ENCODE measurements around the gene ANKH.
A peak's percentile ranks its signal among the peaks of the same experiment; 100 is the strongest.

Gene ANKH

GRCh38 chr5:14753947-14754346 lies 117.6 kb downstream of the ANKH start:
- H3K36me3 Mint-ChIP-seq (ENCODE audit: low read depth), result peaks cover 53% of the 10 kb centered on the region
- no peak overlapping the region for H3K4me3 Mint-ChIP-seq
- H3K27ac Mint-ChIP-seq, result no peak overlapping the region

GRCh38 chr5:14753292-14753691 lies 118.3 kb downstream of the ANKH start:
- peaks cover 60% of the 10 kb centered on the region for H3K36me3 Mint-ChIP-seq (ENCODE audit: low read depth)
- no peak overlapping the region for H3K4me3 Mint-ChIP-seq
- peaks cover 25% of the 10 kb centered on the region for H3K4me1 Mint-ChIP-seq (ENCODE audit: low read depth)

More at GRCh38 chr5:14753947-14754346, 117.6 kb downstream of the ANKH start:
- H3K4me1 Mint-ChIP-seq (ENCODE audit: low read depth), result peaks cover 32% of the 10 kb centered on the region
- no peaks in the 10 kb centered on the region for H3K27me3 Mint-ChIP-seq
- H3K9me3 Mint-ChIP-seq, result no peaks in the 10 kb centered on the region
- intact Hi-C loops (cut with micrococcal nuclease), result no loop called here

DNA sequence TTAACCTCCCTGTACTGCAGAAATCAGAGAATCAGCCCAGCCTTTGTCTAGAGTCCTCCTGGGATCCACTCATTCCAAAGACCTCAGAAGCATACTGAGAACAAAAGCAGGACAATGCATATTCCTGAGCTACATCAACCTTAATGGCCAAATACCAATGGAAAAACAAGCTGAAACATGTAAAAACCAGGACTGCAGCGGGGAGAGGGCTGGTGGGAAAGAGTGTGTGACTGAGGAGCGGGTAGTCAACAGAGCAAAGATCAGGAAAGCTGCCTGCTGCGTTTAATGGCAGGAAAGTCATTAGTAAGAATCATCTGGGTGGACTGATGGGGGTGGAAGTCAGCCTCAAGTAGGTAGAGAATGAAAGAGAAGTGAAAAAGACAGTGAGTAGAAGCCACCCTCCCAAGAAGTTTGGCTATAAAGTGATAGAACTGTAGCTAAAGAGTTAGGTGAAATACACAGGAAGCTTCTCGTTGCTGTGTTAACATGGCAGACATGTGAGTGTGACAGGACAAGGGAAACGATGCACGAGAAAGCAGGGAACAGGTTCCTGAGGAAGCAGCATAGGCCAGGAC lies 119.0 kb downstream of the ANKH start:
- H3K27ac Mint-ChIP-seq, result peak overlapping the region; percentile 1
- no peaks in the 10 kb centered on the region for H3K27me3 Mint-ChIP-seq
- H3K36me3 Mint-ChIP-seq (ENCODE audit: low read depth), result peaks cover 67% of the 10 kb centered on the region
- H3K4me3 Mint-ChIP-seq, result no peak overlapping the region
- H3K9me3 Mint-ChIP-seq, result no peaks in the 10 kb centered on the region
- intact Hi-C loops (cut with micrococcal nuclease), result no loop called here
- peaks cover 18% of the 10 kb centered on the region for H3K4me1 Mint-ChIP-seq (ENCODE audit: low read depth)

More at GRCh38 chr5:14753292-14753691, 118.3 kb downstream of the ANKH start:
- intact Hi-C loops (cut with micrococcal nuclease), result no loop called here
- Mint-ChIP-seq H3K9me3 (no peaks in the 10 kb centered on the region), H3K27me3 (no peaks in the 10 kb centered on the region), H3K27ac (no peak overlapping the region)

GRCh38 chr5:14750712-14751111 lies 120.9 kb downstream of the ANKH start:
- peaks cover 78% of the 10 kb centered on the region for H3K36me3 Mint-ChIP-seq (ENCODE audit: low read depth)
- no peaks in the 10 kb centered on the region for H3K27me3 Mint-ChIP-seq
- intact Hi-C loops (cut with micrococcal nuclease), result no loop called here

DNA sequence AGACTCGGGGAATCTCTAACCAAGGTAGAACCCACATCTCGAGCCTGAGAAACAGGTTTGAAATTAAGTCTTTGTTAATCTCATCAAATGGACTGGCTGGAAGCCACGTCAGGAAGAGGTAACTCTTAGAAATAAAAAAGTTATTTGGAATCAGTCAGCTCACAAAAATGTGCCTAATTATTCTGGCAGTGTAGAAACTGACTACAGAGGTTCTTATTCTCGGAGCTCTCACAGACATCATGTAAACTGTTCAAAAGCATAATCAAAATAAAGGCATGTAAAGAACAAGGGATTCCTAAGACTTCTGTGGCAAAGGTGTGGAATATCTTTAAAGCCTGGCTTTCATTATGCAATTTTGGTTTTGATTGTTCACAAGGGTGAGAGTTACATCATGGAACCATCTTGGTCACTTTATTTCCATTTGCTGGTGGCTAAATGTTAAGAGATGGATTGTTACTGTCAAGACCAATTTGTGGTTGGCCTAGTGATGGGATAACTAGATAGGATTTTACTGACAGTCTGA lies 121.9 kb downstream of the ANKH start:
- Mint-ChIP-seq H3K4me1 (ENCODE audit: low read depth) (peaks cover 12% of the 10 kb centered on the region), H3K27me3 (no peaks in the 10 kb centered on the region), H3K27ac (no peak overlapping the region), H3K36me3 (ENCODE audit: low read depth) (peaks cover 86% of the 10 kb centered on the region), H3K4me3 (no peak overlapping the region), H3K9me3 (no peaks in the 10 kb centered on the region)
- intact Hi-C loops (cut with micrococcal nuclease), result no loop called here

More at GRCh38 chr5:14750712-14751111, 120.9 kb downstream of the ANKH start:
- no peak overlapping the region for H3K27ac Mint-ChIP-seq
- no peak overlapping the region for H3K4me3 Mint-ChIP-seq
- H3K9me3 Mint-ChIP-seq, result no peaks in the 10 kb centered on the region
- peaks cover 12% of the 10 kb centered on the region for H3K4me1 Mint-ChIP-seq (ENCODE audit: low read depth)

GRCh38 chr5:14748180-14748900 lies 123.2 kb downstream of the ANKH start:
- intact Hi-C loops (cut with micrococcal nuclease), result no loop called here
- peaks cover 11% of the 10 kb centered on the region for H3K4me1 Mint-ChIP-seq (ENCODE audit: low read depth)
- H3K36me3 Mint-ChIP-seq (ENCODE audit: low read depth), result peaks cover 85% of the 10 kb centered on the region
- H3K4me3 Mint-ChIP-seq, result no peak overlapping the region
- no peaks in the 10 kb centered on the region for H3K27me3 Mint-ChIP-seq
- H3K9me3 Mint-ChIP-seq, result no peaks in the 10 kb centered on the region
- no peak overlapping the region for H3K27ac Mint-ChIP-seq

GRCh38 chr5:14745753-14746152 lies 125.8 kb downstream of the ANKH start:
- no peak overlapping the region for H3K27ac Mint-ChIP-seq
- no peaks in the 10 kb centered on the region for H3K9me3 Mint-ChIP-seq
- H3K36me3 Mint-ChIP-seq (ENCODE audit: low read depth), result peaks cover 92% of the 10 kb centered on the region
- H3K4me3 Mint-ChIP-seq, result no peak overlapping the region
- no peaks in the 10 kb centered on the region for H3K27me3 Mint-ChIP-seq
- intact Hi-C loops (cut with micrococcal nuclease), result no loop called here
- peaks cover 6% of the 10 kb centered on the region for H3K4me1 Mint-ChIP-seq (ENCODE audit: low read depth)

- H3K9me3 Mint-ChIP-seq, result no peaks in the 10 kb centered on the region
- H3K4me1 Mint-ChIP-seq (ENCODE audit: low read depth), result peaks cover 10% of the 10 kb centered on the region
- no peak overlapping the region for H3K27ac Mint-ChIP-seq
- H3K36me3 Mint-ChIP-seq (ENCODE audit: low read depth), result peaks cover 92% of the 10 kb centered on the region
- no peaks in the 10 kb centered on the region for H3K27me3 Mint-ChIP-seq
- intact Hi-C loops (cut with micrococcal nuclease), result no loop called here
- H3K4me3 Mint-ChIP-seq, result no peak overlapping the region
Measured at GRCh38 chr5:14745188-14745563, 126.4 kb downstream of the ANKH start.

DNA sequence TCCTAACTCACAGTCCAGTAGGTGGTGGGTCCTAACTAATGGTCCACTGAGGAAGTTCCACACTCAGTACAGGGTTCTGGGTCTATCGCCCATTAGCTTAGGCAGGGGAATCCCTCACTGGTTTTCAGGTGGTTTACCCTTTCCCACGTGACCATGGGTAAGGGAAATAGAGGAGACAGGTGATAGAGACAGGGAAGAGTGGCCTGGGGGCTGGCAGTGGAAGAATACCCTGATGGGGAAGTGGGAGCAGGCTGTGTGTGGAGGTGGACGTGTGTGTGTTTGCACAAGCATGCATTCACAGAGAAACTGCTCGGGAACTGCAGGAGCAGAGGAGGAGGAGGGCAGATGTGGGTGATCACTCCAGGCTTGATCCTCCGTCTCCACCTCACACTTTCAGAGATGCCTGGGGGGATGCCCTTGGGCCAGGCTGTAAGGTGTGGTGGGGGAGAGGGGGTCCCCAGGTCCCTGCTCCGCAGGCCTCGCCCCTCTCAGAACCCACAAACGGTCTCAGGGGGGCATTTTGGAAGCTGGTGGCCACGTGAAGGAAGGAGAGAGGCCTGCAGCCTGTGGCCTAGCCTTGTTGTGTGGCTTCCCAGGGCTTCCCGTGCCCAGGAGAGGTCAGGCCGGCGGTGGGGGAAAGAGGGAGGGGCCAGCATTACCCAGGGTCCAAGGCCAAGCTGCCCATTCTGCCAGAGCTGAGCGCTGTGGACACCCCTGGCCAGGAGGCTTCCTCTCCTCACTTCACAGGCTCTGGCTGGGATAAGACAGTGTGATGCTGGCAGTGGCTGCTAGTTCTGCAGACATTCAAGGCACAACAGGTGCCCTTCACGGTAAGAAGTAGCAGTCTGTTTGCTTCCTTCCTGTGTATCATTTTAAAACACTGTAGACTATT lies 127.0 kb downstream of the ANKH start:
- Mint-ChIP-seq H3K4me1 (ENCODE audit: low read depth) (peaks cover 15% of the 10 kb centered on the region), H3K27me3 (no peaks in the 10 kb centered on the region), H3K9me3 (no peaks in the 10 kb centered on the region), H3K36me3 (ENCODE audit: low read depth) (peaks cover 86% of the 10 kb centered on the region), H3K27ac (no peak overlapping the region), H3K4me3 (no peak overlapping the region)
- intact Hi-C loops (cut with micrococcal nuclease), result no loop called here

- H3K4me1 Mint-ChIP-seq (ENCODE audit: low read depth), result peaks cover 23% of the 10 kb centered on the region
- intact Hi-C loops (cut with micrococcal nuclease), result no loop called here
- no peaks in the 10 kb centered on the region for H3K9me3 Mint-ChIP-seq
- H3K36me3 Mint-ChIP-seq (ENCODE audit: low read depth), result peaks cover 82% of the 10 kb centered on the region
- H3K27ac Mint-ChIP-seq, result no peak overlapping the region
- H3K27me3 Mint-ChIP-seq, result no peaks in the 10 kb centered on the region
- H3K4me3 Mint-ChIP-seq, result no peak overlapping the region
Measured at GRCh38 chr5:14743601-14744295, 127.8 kb downstream of the ANKH start.

- H3K27ac Mint-ChIP-seq, result peak overlapping the region; percentile 7
- no peaks in the 10 kb centered on the region for H3K27me3 Mint-ChIP-seq
- H3K4me3 Mint-ChIP-seq, result no peak overlapping the region
- peaks cover 82% of the 10 kb centered on the region for H3K36me3 Mint-ChIP-seq (ENCODE audit: low read depth)
- no peaks in the 10 kb centered on the region for H3K9me3 Mint-ChIP-seq
- peaks cover 25% of the 10 kb centered on the region for H3K4me1 Mint-ChIP-seq (ENCODE audit: low read depth)
- intact Hi-C loops (cut with micrococcal nuclease), result no loop called here
Measured at GRCh38 chr5:14742498-14742897, 129.1 kb downstream of the ANKH start.

DNA sequence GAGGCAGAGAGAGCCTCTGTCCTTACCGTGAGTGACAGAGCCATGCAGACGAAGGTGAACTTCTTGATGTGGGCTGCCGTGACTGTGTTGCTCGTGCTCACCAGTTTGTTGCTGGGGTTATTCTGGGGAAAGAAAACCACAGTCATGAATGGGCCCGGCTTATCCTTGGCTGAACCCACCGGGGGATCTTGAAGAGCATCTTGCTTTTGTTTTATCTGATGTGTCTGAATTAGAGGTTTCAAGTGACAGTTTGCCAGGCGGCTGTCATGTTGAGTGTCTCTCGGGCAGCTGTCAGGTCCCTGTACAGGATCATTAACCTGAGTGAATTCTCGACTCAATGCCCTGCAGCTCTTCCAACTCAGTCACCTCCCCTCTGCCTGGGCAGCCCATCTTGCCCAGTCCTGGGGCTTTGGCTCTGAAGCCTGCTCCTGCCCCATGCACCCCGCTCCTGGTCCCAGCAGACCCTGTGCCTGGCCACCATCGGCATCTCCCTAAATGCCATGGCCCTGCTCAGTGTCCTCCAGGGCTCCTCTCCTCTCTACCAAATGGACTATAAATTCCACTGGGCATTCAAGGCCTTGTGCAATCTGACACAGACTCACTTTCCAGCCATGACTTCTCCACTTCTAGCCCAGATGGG lies 129.7 kb downstream of the ANKH start:
- Mint-ChIP-seq H3K27me3 (no peaks in the 10 kb centered on the region), H3K9me3 (no peaks in the 10 kb centered on the region), H3K4me3 (no peak overlapping the region), H3K36me3 (ENCODE audit: low read depth) (peaks cover 82% of the 10 kb centered on the region), H3K27ac (peak overlapping the region; percentile 7), H3K4me1 (ENCODE audit: low read depth) (peaks cover 25% of the 10 kb centered on the region)
- intact Hi-C loops (cut with micrococcal nuclease), result no loop called here

- Mint-ChIP-seq H3K27ac (no peak overlapping the region), H3K9me3 (no peaks in the 10 kb centered on the region), H3K36me3 (ENCODE audit: low read depth) (peaks cover 82% of the 10 kb centered on the region), H3K4me1 (ENCODE audit: low read depth) (peaks cover 32% of the 10 kb centered on the region), H3K27me3 (no peaks in the 10 kb centered on the region), H3K4me3 (no peak overlapping the region)
- intact Hi-C loops (cut with micrococcal nuclease), result no loop called here
Measured at GRCh38 chr5:14741131-14741530, 130.4 kb downstream of the ANKH start.

Data from dendritic cell treated with granulocyte-macrophage colony-stimulating factor and Interleukin-4, amounts not matched to agents 40 ng/mL and 50 ng/mL, for 4 days (primary cell).